ENCODE measurements around the gene ABLIM3.

GRCh38 chr5:149132474-149132873 lies 8.8 kb upstream of the ABLIM3 start:
- TF ChIP-seq CTCF (conservative IDR thresholded peaks at IDR 0.05), result no peak
- no peak for TF ChIP-seq EZH2 (IDR thresholded peaks at IDR 0.05; ENCODE audit: low read depth)
